ENCODE results near the gene IGSF9. TPM values are rescaled to one million over a fixed set of nuclear protein-coding genes. Genes with fewer than 3 reads are reported as not detected.

Gene IGSF9
- polyA plus RNA-seq, 1 donor from 2014 or later = 11.8 TPM

DNA sequence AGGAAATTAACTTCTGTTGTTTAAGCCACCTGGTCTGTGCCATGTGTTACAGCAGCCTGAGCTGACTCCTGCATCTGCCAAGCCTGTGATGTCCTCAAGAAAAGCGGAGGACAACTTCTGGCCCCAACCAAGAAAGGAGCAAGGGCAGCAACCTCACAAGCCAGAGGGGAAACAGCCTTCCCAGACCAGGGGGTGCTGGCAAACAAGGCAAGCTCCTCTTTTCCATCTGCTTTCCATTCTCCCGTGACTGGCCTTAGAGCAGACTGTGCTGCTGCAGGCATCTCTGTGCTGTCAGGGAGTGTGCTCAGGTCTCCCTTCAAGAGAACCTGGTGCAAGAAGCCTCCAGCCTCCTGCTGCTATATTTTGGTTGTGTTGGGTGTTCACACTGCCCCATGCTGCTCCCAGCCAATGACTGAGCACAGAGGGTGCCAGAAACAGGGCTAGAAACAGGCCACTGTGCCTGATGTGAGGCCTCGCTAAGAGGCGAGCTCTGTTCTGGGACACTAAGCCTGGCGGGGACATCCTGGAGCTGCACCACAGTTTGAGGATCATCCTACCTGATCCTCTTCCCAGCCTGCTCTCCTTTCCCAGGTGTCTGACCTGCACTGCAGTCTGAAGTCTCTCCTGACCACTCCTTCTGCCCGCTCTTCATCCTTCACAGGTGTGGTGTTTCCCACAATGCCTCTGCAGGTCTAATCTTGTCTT, 36.1 kb upstream of the IGSF9 start:
- Histone ChIP-seq H3F3A (ENCODE audit: insufficient read depth, low read length, poor library complexity, severe bottlenecking) (no peaks in the 10 kb centered on the region), H3K9me3 (ENCODE audit: low read length) (no peaks in the 10 kb centered on the region)
- TF ChIP-seq EP300 (conservative IDR thresholded peaks at IDR 0.05; ENCODE audit: poor library complexity, severe bottlenecking) (no peak), RAD21 (conservative IDR thresholded peaks at IDR 0.05) (no peak), SMC3 (conservative IDR thresholded peaks at IDR 0.05; ENCODE audit: poor library complexity) (no peak)
- TF ChIP-seq, protein P1, sequence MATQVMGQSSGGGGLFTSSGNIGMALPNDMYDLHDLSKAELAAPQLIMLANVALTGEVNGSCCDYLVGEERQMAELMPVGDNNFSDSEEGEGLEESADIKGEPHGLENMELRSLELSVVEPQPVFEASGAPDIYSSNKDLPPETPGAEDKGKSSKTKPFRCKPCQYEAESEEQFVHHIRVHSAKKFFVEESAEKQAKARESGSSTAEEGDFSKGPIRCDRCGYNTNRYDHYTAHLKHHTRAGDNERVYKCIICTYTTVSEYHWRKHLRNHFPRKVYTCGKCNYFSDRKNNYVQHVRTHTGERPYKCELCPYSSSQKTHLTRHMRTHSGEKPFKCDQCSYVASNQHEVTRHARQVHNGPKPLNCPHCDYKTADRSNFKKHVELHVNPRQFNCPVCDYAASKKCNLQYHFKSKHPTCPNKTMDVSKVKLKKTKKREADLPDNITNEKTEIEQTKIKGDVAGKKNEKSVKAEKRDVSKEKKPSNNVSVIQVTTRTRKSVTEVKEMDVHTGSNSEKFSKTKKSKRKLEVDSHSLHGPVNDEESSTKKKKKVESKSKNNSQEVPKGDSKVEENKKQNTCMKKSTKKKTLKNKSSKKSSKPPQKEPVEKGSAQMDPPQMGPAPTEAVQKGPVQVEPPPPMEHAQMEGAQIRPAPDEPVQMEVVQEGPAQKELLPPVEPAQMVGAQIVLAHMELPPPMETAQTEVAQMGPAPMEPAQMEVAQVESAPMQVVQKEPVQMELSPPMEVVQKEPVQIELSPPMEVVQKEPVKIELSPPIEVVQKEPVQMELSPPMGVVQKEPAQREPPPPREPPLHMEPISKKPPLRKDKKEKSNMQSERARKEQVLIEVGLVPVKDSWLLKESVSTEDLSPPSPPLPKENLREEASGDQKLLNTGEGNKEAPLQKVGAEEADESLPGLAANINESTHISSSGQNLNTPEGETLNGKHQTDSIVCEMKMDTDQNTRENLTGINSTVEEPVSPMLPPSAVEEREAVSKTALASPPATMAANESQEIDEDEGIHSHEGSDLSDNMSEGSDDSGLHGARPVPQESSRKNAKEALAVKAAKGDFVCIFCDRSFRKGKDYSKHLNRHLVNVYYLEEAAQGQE (IDR thresholded peaks at IDR 0.05; ENCODE audit: borderline replicate concordance) = no peak
- TF ChIP-seq, protein P2, sequence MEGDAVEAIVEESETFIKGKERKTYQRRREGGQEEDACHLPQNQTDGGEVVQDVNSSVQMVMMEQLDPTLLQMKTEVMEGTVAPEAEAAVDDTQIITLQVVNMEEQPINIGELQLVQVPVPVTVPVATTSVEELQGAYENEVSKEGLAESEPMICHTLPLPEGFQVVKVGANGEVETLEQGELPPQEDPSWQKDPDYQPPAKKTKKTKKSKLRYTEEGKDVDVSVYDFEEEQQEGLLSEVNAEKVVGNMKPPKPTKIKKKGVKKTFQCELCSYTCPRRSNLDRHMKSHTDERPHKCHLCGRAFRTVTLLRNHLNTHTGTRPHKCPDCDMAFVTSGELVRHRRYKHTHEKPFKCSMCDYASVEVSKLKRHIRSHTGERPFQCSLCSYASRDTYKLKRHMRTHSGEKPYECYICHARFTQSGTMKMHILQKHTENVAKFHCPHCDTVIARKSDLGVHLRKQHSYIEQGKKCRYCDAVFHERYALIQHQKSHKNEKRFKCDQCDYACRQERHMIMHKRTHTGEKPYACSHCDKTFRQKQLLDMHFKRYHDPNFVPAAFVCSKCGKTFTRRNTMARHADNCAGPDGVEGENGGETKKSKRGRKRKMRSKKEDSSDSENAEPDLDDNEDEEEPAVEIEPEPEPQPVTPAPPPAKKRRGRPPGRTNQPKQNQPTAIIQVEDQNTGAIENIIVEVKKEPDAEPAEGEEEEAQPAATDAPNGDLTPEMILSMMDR (IDR thresholded peaks at IDR 0.05; ENCODE audit: poor library complexity, severe bottlenecking) = no peak

DNA sequence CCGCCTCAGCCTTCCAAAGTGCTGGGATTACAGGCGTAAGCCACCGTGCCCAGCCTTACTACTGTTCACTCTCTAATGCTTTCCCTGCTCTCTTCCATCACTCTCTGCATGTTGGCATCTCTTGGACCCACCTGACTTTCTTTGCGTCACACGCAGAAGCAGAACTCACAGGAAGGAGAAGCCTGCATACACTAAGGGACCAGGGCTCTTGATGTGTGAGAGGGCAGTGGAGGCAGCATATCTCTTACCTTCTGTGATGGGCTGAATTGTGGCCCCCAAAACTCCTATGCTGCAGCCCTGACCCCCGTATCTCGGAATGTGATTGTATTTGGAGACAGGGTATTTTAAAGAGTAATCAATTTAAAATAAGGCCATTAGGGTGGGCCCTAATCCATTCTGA, 35.4 kb upstream of the IGSF9 start:
- Histone ChIP-seq H3K9me2 (ENCODE audit: insufficient read depth, low read length) (no peaks in the 10 kb centered on the region), H3K79me2 (replicated peaks; ENCODE audit: insufficient read depth, low read length) (no peaks in the 10 kb centered on the region), H3K9me3 (ENCODE audit: low read length) (no peaks in the 10 kb centered on the region), H3K27ac (ENCODE audit: low read length) (no peak overlapping the region), H3K36me3 (ENCODE audit: insufficient read depth, low read length) (no peaks in the 10 kb centered on the region), H3K27me3 (ENCODE audit: insufficient read depth, low read depth, low read length) (no peaks in the 10 kb centered on the region), H4K20me1 (ENCODE audit: insufficient read depth) (no peaks in the 10 kb centered on the region), H3K9ac (ENCODE audit: low read length) (no peak overlapping the region), H3F3A (ENCODE audit: insufficient read depth, low read length, poor library complexity, severe bottlenecking) (no peaks in the 10 kb centered on the region), H3K4me3 (ENCODE audit: low read length) (no peak overlapping the region), H3K4me2 (ENCODE audit: low read length) (no peak overlapping the region), H2AFZ (ENCODE audit: low read depth, low read length) (no peak overlapping the region)
- TF ChIP-seq, protein P1 (IDR thresholded peaks at IDR 0.05; ENCODE audit: borderline replicate concordance) = no peak
- no peak for TF ChIP-seq EP300 (conservative IDR thresholded peaks at IDR 0.05; ENCODE audit: poor library complexity, severe bottlenecking)
- TF ChIP-seq, protein P2 (IDR thresholded peaks at IDR 0.05; ENCODE audit: poor library complexity, severe bottlenecking) = no peak
- no peak for TF ChIP-seq MXI1 (conservative IDR thresholded peaks at IDR 0.05; ENCODE audit: poor library complexity, severe bottlenecking)
- TF ChIP-seq POLR2AphosphoS5 (IDR thresholded peaks at IDR 0.05) = no peak
- no peak for TF ChIP-seq TAF1 (IDR thresholded peaks at IDR 0.05; ENCODE audit: low read depth)
- no peak for TF ChIP-seq SMC3 (conservative IDR thresholded peaks at IDR 0.05; ENCODE audit: poor library complexity)
- TF ChIP-seq EZH2 (IDR thresholded peaks at IDR 0.05; ENCODE audit: borderline replicate concordance, insufficient read depth, low read length, poor library complexity, severe bottlenecking) = no peak

More for the DNA sequence above, 36.1 kb upstream of the IGSF9 start:
- Histone ChIP-seq H3K36me3 (ENCODE audit: insufficient read depth, low read length) (no peaks in the 10 kb centered on the region), H2AFZ (ENCODE audit: low read depth, low read length) (no peak overlapping the region), H3K9ac (ENCODE audit: low read length) (no peak overlapping the region), H4K20me1 (ENCODE audit: insufficient read depth) (no peaks in the 10 kb centered on the region), H3K4me2 (ENCODE audit: low read length) (no peak overlapping the region), H3K4me3 (ENCODE audit: low read length) (no peak overlapping the region), H3K9me2 (ENCODE audit: insufficient read depth, low read length) (no peaks in the 10 kb centered on the region), H3K27me3 (ENCODE audit: insufficient read depth, low read depth, low read length) (no peaks in the 10 kb centered on the region), H3K79me2 (replicated peaks; ENCODE audit: insufficient read depth, low read length) (no peaks in the 10 kb centered on the region), H3K27ac (ENCODE audit: low read length) (no peak overlapping the region)

Measured in neural cell (in vitro differentiated cells).